ENCODE results near the gene PSMA7. TPM values are rescaled to one million over a fixed set of nuclear protein-coding genes. Genes with fewer than 3 reads are reported as not detected.

PSMA7 gene
- polyA plus RNA-seq, 1 donor (not counting 4 experiments of a cell fraction or from before 2014, with no cell fraction given), result 383 TPM

- dilution Hi-C loops (cut with MboI; ENCODE audit: extremely low pct_ligation_motif_present, low sequenced_read_pairs), result no loop called here
- Histone ChIP-seq H2AFZ (ENCODE audit: control insufficient read depth, low read length) (no peak overlapping the region), H3K4me3 (ENCODE audit: control insufficient read depth in 2 of 3, extremely low read depth in 1 of 3, insufficient read depth in 2 of 3, low read depth in 1 of 3, low read length in 3 of 3) (no peak overlapping the region), H3K4me2 (ENCODE audit: control insufficient read depth, extremely low read depth, insufficient read depth, low read depth, low read length) (no peak overlapping the region), H3K27ac (ENCODE audit: control insufficient read depth, insufficient read depth, low read length) (no peak overlapping the region), H3K27me3 (ENCODE audit: control insufficient read depth, extremely low read depth, insufficient read depth, low read length) (no peaks in the 10 kb centered on the region), H3K4me1 (ENCODE audit: control insufficient read depth, extremely low read depth, insufficient read depth, low read length) (no peaks in the 10 kb centered on the region), H3K79me2 (ENCODE audit: control insufficient read depth, insufficient read depth, low read length) (no peaks in the 10 kb centered on the region), H3K9me3 (ENCODE audit: control insufficient read depth, low read depth, low read length) (no peaks in the 10 kb centered on the region), H3K9ac (ENCODE audit: control insufficient read depth, extremely low read depth, insufficient read depth, low read length) (no peak overlapping the region), H3K9me1 (ENCODE audit: control insufficient read depth, extremely low read depth, insufficient read depth, low read length) (no peaks in the 10 kb centered on the region), H4K20me1 (ENCODE audit: control insufficient read depth, extremely low read depth, insufficient read depth, low read length) (no peaks in the 10 kb centered on the region), H3K36me3 (ENCODE audit: control insufficient read depth in 2 of 2, extremely low read depth in 1 of 2, insufficient read depth in 2 of 2, low read length in 2 of 2) (peaks cover 15% of the 10 kb centered on the region in 2 experiments)
- FAIRE-seq (no peak), DNase-seq (ENCODE audit: low read depth, low spot score) (no peak)
- TF ChIP-seq CTCF (optimal IDR thresholded peaks at IDR 0.05 in 1 of 3, IDR thresholded peaks at IDR 0.05 in 1 of 3, conservative IDR thresholded peaks at IDR 0.05 in 1 of 3; ENCODE audit: extremely low read depth in 1 of 3, insufficient read depth in 2 of 3, low read length in 3 of 3) (no peak), EZH2 (IDR thresholded peaks at IDR 0.05; ENCODE audit: low read length) (no peak)
Observed at GRCh38 chr20:62174870-62175624, 31.9 kb upstream of the PSMA7 start.

- dilution Hi-C loops (cut with MboI; ENCODE audit: extremely low pct_ligation_motif_present, low sequenced_read_pairs), result no loop called here
- Histone ChIP-seq H3K9me1 (ENCODE audit: control insufficient read depth, extremely low read depth, insufficient read depth, low read length) (no peaks in the 10 kb centered on the region), H3K9ac (ENCODE audit: control insufficient read depth, extremely low read depth, insufficient read depth, low read length) (no peak overlapping the region), H3K79me2 (ENCODE audit: control insufficient read depth, insufficient read depth, low read length) (no peaks in the 10 kb centered on the region), H3K4me2 (ENCODE audit: control insufficient read depth, extremely low read depth, insufficient read depth, low read depth, low read length) (no peak overlapping the region), H3K27ac (ENCODE audit: control insufficient read depth, insufficient read depth, low read length) (no peak overlapping the region), H4K20me1 (ENCODE audit: control insufficient read depth, extremely low read depth, insufficient read depth, low read length) (no peaks in the 10 kb centered on the region), H3K4me1 (ENCODE audit: control insufficient read depth, extremely low read depth, insufficient read depth, low read length) (no peaks in the 10 kb centered on the region), H3K27me3 (ENCODE audit: control insufficient read depth, extremely low read depth, insufficient read depth, low read length) (no peaks in the 10 kb centered on the region), H2AFZ (ENCODE audit: control insufficient read depth, low read length) (no peak overlapping the region), H3K4me3 (ENCODE audit: control insufficient read depth in 2 of 3, extremely low read depth in 1 of 3, insufficient read depth in 2 of 3, low read depth in 1 of 3, low read length in 3 of 3) (no peak overlapping the region), H3K36me3 (ENCODE audit: control insufficient read depth in 2 of 2, extremely low read depth in 1 of 2, insufficient read depth in 2 of 2, low read length in 2 of 2) (peaks cover 13 to 15% of the 10 kb centered on the region in 2 experiments), H3K9me3 (ENCODE audit: control insufficient read depth, low read depth, low read length) (no peaks in the 10 kb centered on the region)
- no peak for DNase-seq (ENCODE audit: low read depth, low spot score)
- TF ChIP-seq CTCF (optimal IDR thresholded peaks at IDR 0.05 in 1 of 3, IDR thresholded peaks at IDR 0.05 in 1 of 3, conservative IDR thresholded peaks at IDR 0.05 in 1 of 3; ENCODE audit: extremely low read depth in 1 of 3, insufficient read depth in 2 of 3, low read length in 3 of 3) (no peak), EZH2 (IDR thresholded peaks at IDR 0.05; ENCODE audit: low read length) (no peak)
- no peak for FAIRE-seq
Observed at GRCh38 chr20:62174021-62174804, 31.0 kb upstream of the PSMA7 start.

Data from keratinocyte (primary cell).